ENCODE data around the gene ABCC1. TPM values are rescaled to one million over a fixed set of nuclear protein-coding genes. Genes with fewer than 3 reads are reported as not detected.

The ABCC1 gene
- total and polyA plus RNA-seq, 2 of the 8 experiments (the other 6 are each of a cell fraction or from before 2014, with no cell fraction given), result 42.6 to 66.8 TPM

DNA sequence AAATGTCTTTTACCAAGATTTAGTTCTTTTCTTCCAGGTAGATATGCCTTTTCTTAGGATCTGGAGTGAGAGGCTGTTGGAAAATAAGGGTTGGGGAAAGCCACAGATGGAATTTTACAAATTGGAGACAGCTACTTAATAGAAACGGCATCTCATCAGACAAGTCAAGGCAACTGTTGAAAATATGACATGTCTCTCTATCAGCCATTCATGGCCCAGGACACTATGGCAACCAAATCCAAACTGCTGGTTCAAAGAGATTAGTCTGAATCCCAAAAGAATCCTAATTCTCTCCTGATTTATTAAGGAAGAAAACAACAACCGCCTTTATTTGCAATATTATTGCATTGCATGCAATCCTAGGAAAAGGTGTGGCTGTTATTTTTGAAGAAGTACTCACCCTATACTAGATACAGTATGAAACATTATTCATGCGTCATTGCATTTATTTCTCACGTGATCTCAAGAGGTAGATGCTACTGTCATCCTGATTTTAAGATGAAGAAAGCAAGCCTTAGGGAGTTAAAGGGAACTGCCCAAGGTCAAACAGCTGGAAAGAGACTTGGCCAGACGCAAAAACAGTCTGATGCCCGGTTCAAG lies 48.4 kb upstream of the ABCC1 start:
- no peak overlapping the region for H3K4ac ChIP-seq (replicated peaks; ENCODE audit: insufficient read length, low read depth, low read length)

More for the DNA sequence above, 48.4 kb upstream of the ABCC1 start:
- H3K4me3 ChIP-seq (ENCODE audit: extremely low read depth in 1 of 4, insufficient read depth in 2 of 4, low read depth in 3 of 4, low read length in 4 of 4), result no peak overlapping the region
- no peak overlapping the region for H3K23ac ChIP-seq (ENCODE audit: insufficient read length)
- WGBS, 2 experiments (ENCODE audit: extremely low coverage in 1 of 2, insufficient coverage in 1 of 2, insufficient read length in 1 of 2, insufficient replicate concordance in 2 of 2, low coverage in 1 of 2, low lambda C conversion rate in 2 of 2, missing lambda C conversion rate in 1 of 2), result 83% methylated on average over 6 of the region's 6 CpGs; no CpG with 5 or more reads in 1 of the 2 experiments
- no peak overlapping the region for H4K5ac ChIP-seq (ENCODE audit: insufficient read length, low read depth, low read length)
- H2BK20ac ChIP-seq (ENCODE audit: low read length), result no peak overlapping the region
- no peaks in the 10 kb centered on the region for H3K9me3 ChIP-seq (ENCODE audit: insufficient read depth in 2 of 2, low read depth in 1 of 2, low read length in 1 of 2)
- H2AK5ac ChIP-seq (ENCODE audit: low read depth, low read length), result no peak overlapping the region
- TF ChIP-seq PHF8 (conservative IDR thresholded peaks at IDR 0.05; ENCODE audit: low read depth, low read length) (no peak), NRF1 (IDR thresholded peaks at IDR 0.05; ENCODE audit: low read depth, low read length) (no peak)
- H3K27me3 ChIP-seq (replicated peaks in 1 of 4; ENCODE audit: control insufficient read depth in 3 of 4, extremely low read depth in 1 of 4, insufficient read depth in 3 of 4, low read length in 3 of 4), result no peaks in the 10 kb centered on the region
- no peaks in the 10 kb centered on the region for H3K79me1 ChIP-seq (ENCODE audit: low read depth, low read length)
- no peak overlapping the region for H3K27ac ChIP-seq (ENCODE audit: low read depth, low read length)
- H3K36me3 ChIP-seq (ENCODE audit: control insufficient read depth in 2 of 4, insufficient read depth in 4 of 4, low read length in 3 of 4), result no peaks in the 10 kb centered on the region
- no peaks in the 10 kb centered on the region for H3K79me2 ChIP-seq (ENCODE audit: control insufficient read depth in 1 of 2, insufficient read depth in 2 of 2, low read length in 2 of 2)
- no peak overlapping the region for H2BK120ac ChIP-seq (replicated peaks; ENCODE audit: low read depth, low read length)
- H3K23me2 ChIP-seq (ENCODE audit: low read depth, low read length), result peaks cover 3% of the 10 kb centered on the region; the same call in 1 of the 2 replicates
- FAIRE-seq (no peak), DNase-seq (ENCODE audit: low read depth in 1 of 2, low spot score in 2 of 2) (no peak)
- H3K18ac ChIP-seq (ENCODE audit: extremely low read depth, low read length), result no peak overlapping the region
- CTCF ChIA-PET (ENCODE audit: partially characterized antibody), result no interaction called here
- H4K8ac ChIP-seq (ENCODE audit: extremely low read depth, insufficient read depth, low read length), result no peak overlapping the region
- no peak overlapping the region for H2BK12ac ChIP-seq (ENCODE audit: low read depth, low read length)
- H3K14ac ChIP-seq (ENCODE audit: insufficient read length), result no peak overlapping the region
- H2BK5ac ChIP-seq (ENCODE audit: low read depth, low read length), result no peak overlapping the region
- POLR2A ChIA-PET (ENCODE audit: partially characterized antibody), result no interaction called here
- no peaks in the 10 kb centered on the region for H3K4me1 ChIP-seq (replicated peaks in 1 of 4; ENCODE audit: control insufficient read depth in 3 of 4, insufficient read depth in 4 of 4, low read length in 3 of 4)
- no peak overlapping the region for H2BK15ac ChIP-seq (ENCODE audit: low read length)
- no peak overlapping the region for H3K56ac ChIP-seq (replicated peaks; ENCODE audit: insufficient read length, low read depth, low read length)
- no peak overlapping the region for H4K91ac ChIP-seq (replicated peaks; ENCODE audit: insufficient read length, low read length)
- H3K4me2 ChIP-seq (ENCODE audit: insufficient read depth in 1 of 2, low read depth in 2 of 2, low read length in 2 of 2), result no peak overlapping the region
- no peaks in the 10 kb centered on the region for H4K20me1 ChIP-seq (replicated peaks in 1 of 2; ENCODE audit: control insufficient read depth in 1 of 2, insufficient read depth in 2 of 2, low read length in 2 of 2)
- H2AFZ ChIP-seq (ENCODE audit: low read length), result no peak overlapping the region
- H3K9ac ChIP-seq (replicated peaks in 1 of 4; ENCODE audit: extremely low read depth in 1 of 4, low read depth in 3 of 4, low read length in 3 of 4), result no peak overlapping the region
